Stimulated activated naive CD8-positive, alpha-beta T cell treated with anti-CD3 and anti-CD28 coated beads, Interleukin-15, Interleukin-2, amounts not matched to agents 100 ng/mL and 50 ng/mL, for 24 hours (primary cell): ENCODE results near the gene TMEM18.

ENCODE experiments used
- H3K27ac Mint-ChIP-seq: one replicate; pipeline ENCODE4 v1.8.0; 2021; ENCODE audit warnings: mild to moderate bottlenecking, mixed read lengths
- H3K27me3 Mint-ChIP-seq: one replicate; pipeline ENCODE4 v1.8.0; 2021; ENCODE audit warnings: mixed read lengths
- H3K36me3 Mint-ChIP-seq: one replicate; pipeline ENCODE4 v1.8.0; 2021; ENCODE audit warnings: low read depth, mixed read lengths
- H3K4me1 Mint-ChIP-seq: one replicate; pipeline ENCODE4 v1.8.0; 2021; ENCODE audit warnings: low read depth, mixed read lengths
- H3K4me3 Mint-ChIP-seq: one replicate; pipeline ENCODE4 v1.8.0; 2021; ENCODE audit warnings: mild to moderate bottlenecking, mixed read lengths
- H3K9me3 Mint-ChIP-seq: one replicate; pipeline ENCODE4 v1.8.0; 2021; ENCODE audit warnings: mixed read lengths

TMEM18 gene

GRCh38 chr2:657766-658165, 19.4 kb downstream of the TMEM18 start:
- H3K9me3 Mint-ChIP-seq: no peaks in the 10 kb centered on the region
- no peak overlapping the region for H3K4me3 Mint-ChIP-seq
- H3K27ac Mint-ChIP-seq: no peak overlapping the region
- peaks cover 5% of the 10 kb centered on the region for H3K27me3 Mint-ChIP-seq
- peaks cover 40% of the 10 kb centered on the region for H3K4me1 Mint-ChIP-seq
- H3K36me3 Mint-ChIP-seq: no peaks in the 10 kb centered on the region

- H3K4me3 Mint-ChIP-seq: no peak overlapping the region
- H3K36me3 Mint-ChIP-seq: no peaks in the 10 kb centered on the region
- H3K4me1 Mint-ChIP-seq: peaks cover 33% of the 10 kb centered on the region
- H3K9me3 Mint-ChIP-seq: no peaks in the 10 kb centered on the region
- no peak overlapping the region for H3K27ac Mint-ChIP-seq
- H3K27me3 Mint-ChIP-seq: peaks cover 5% of the 10 kb centered on the region
Measured at GRCh38 chr2:656676-657075, 20.5 kb downstream of the TMEM18 start.

GRCh38 chr2:655626-656025, 21.6 kb downstream of the TMEM18 start:
- peaks cover 5% of the 10 kb centered on the region for H3K27me3 Mint-ChIP-seq
- peaks cover 31% of the 10 kb centered on the region for H3K4me1 Mint-ChIP-seq
- no peaks in the 10 kb centered on the region for H3K9me3 Mint-ChIP-seq
- H3K27ac Mint-ChIP-seq: no peak overlapping the region
- H3K4me3 Mint-ChIP-seq: no peak overlapping the region
- no peaks in the 10 kb centered on the region for H3K36me3 Mint-ChIP-seq

- H3K27me3 Mint-ChIP-seq: peaks cover 5% of the 10 kb centered on the region
- H3K9me3 Mint-ChIP-seq: no peaks in the 10 kb centered on the region
- no peaks in the 10 kb centered on the region for H3K36me3 Mint-ChIP-seq
- peaks cover 31% of the 10 kb centered on the region for H3K4me1 Mint-ChIP-seq
- no peak overlapping the region for H3K4me3 Mint-ChIP-seq
- H3K27ac Mint-ChIP-seq: peak overlapping the region; percentile 10
Measured at GRCh38 chr2:654896-655295, 22.3 kb downstream of the TMEM18 start.

- Mint-ChIP-seq H3K4me1 (peaks cover 31% of the 10 kb centered on the region), H3K4me3 (no peak overlapping the region), H3K9me3 (no peaks in the 10 kb centered on the region), H3K36me3 (no peaks in the 10 kb centered on the region), H3K27ac (no peak overlapping the region), H3K27me3 (peaks cover under 1% of the 10 kb centered on the region)
Measured at GRCh38 chr2:653645-654425, 23.4 kb downstream of the TMEM18 start.

GRCh38 chr2:652881-653480, 24.2 kb downstream of the TMEM18 start:
- Mint-ChIP-seq H3K27ac (no peak overlapping the region), H3K4me3 (no peak overlapping the region), H3K36me3 (no peaks in the 10 kb centered on the region), H3K4me1 (peaks cover 31% of the 10 kb centered on the region), H3K27me3 (no peaks in the 10 kb centered on the region), H3K9me3 (no peaks in the 10 kb centered on the region)

GRCh38 chr2:651951-652373, 25.2 kb downstream of the TMEM18 start:
- Mint-ChIP-seq H3K9me3 (no peaks in the 10 kb centered on the region), H3K4me1 (peaks cover 28% of the 10 kb centered on the region), H3K27ac (no peak overlapping the region), H3K27me3 (no peaks in the 10 kb centered on the region), H3K36me3 (no peaks in the 10 kb centered on the region), H3K4me3 (no peak overlapping the region)

- Mint-ChIP-seq H3K9me3 (no peaks in the 10 kb centered on the region), H3K36me3 (no peaks in the 10 kb centered on the region), H3K27me3 (peaks cover 4% of the 10 kb centered on the region), H3K4me3 (no peak overlapping the region), H3K4me1 (peaks cover 15% of the 10 kb centered on the region), H3K27ac (no peak overlapping the region)
Measured at GRCh38 chr2:650343-651310, 26.6 kb downstream of the TMEM18 start.

- Mint-ChIP-seq H3K27ac (no peak overlapping the region), H3K9me3 (no peaks in the 10 kb centered on the region), H3K27me3 (peaks cover 8% of the 10 kb centered on the region), H3K36me3 (no peaks in the 10 kb centered on the region), H3K4me3 (no peak overlapping the region), H3K4me1 (peaks cover 6% of the 10 kb centered on the region)
Measured at GRCh38 chr2:649426-650342, 27.5 kb downstream of the TMEM18 start.

- no peak overlapping the region for H3K27ac Mint-ChIP-seq
- no peaks in the 10 kb centered on the region for H3K36me3 Mint-ChIP-seq
- H3K9me3 Mint-ChIP-seq: no peaks in the 10 kb centered on the region
- no peak overlapping the region for H3K4me3 Mint-ChIP-seq
- peaks cover 14% of the 10 kb centered on the region for H3K27me3 Mint-ChIP-seq
- peaks cover 4% of the 10 kb centered on the region for H3K4me1 Mint-ChIP-seq
Measured at GRCh38 chr2:648476-649424, 28.5 kb downstream of the TMEM18 start.

- peaks cover 14% of the 10 kb centered on the region for H3K27me3 Mint-ChIP-seq
- no peak overlapping the region for H3K4me3 Mint-ChIP-seq
- no peak overlapping the region for H3K27ac Mint-ChIP-seq
- peaks cover 2% of the 10 kb centered on the region for H3K4me1 Mint-ChIP-seq
- H3K9me3 Mint-ChIP-seq: no peaks in the 10 kb centered on the region
- no peaks in the 10 kb centered on the region for H3K36me3 Mint-ChIP-seq
Measured at GRCh38 chr2:647691-648231, 29.4 kb downstream of the TMEM18 start.

GRCh38 chr2:647003-647560, 30.1 kb downstream of the TMEM18 start:
- H3K4me1 Mint-ChIP-seq: no peaks in the 10 kb centered on the region
- no peaks in the 10 kb centered on the region for H3K36me3 Mint-ChIP-seq
- peaks cover 14% of the 10 kb centered on the region for H3K27me3 Mint-ChIP-seq
- H3K9me3 Mint-ChIP-seq: no peaks in the 10 kb centered on the region
- no peak overlapping the region for H3K27ac Mint-ChIP-seq
- H3K4me3 Mint-ChIP-seq: no peak overlapping the region

GRCh38 chr2:644871-645270, 32.3 kb downstream of the TMEM18 start:
- Mint-ChIP-seq H3K36me3 (no peaks in the 10 kb centered on the region), H3K27ac (no peak overlapping the region), H3K27me3 (peaks cover 14% of the 10 kb centered on the region), H3K4me3 (no peak overlapping the region), H3K4me1 (no peaks in the 10 kb centered on the region), H3K9me3 (no peaks in the 10 kb centered on the region)
